Activated naive CD4-positive, alpha-beta T cell treated with anti-CD3 and anti-CD28 coated beads, Interleukin-2, amount 10 ng/mL, durations not matched to agents 7 days and 5 days (primary cell): ENCODE data around the gene QRSL1.

ENCODE experiments used
- CTCF ChIA-PET: fragments of 350-600 bp; sonication (Branson Sonifier 250); formaldehyde crosslinking; loops from one replicate; lab custom pipeline; 2021; ENCODE audit warnings: antibody characterized with exemption; lab: Charles Lee
- DNase-seq: peaks from one replicate; pipeline ENCODE4 v3.0.0-alpha.2; 2020
- H3K27ac Mint-ChIP-seq: one replicate; pipeline ENCODE4 v1.8.0; 2021; ENCODE audit warnings: mild to moderate bottlenecking, moderate library complexity, mixed read lengths
- H3K27me3 Mint-ChIP-seq: one replicate; pipeline ENCODE4 v1.8.0; 2021; ENCODE audit warnings: mild to moderate bottlenecking, mixed read lengths
- H3K36me3 Mint-ChIP-seq: one replicate; pipeline ENCODE4 v1.8.0; 2021; ENCODE audit warnings: mixed read lengths
- H3K4me1 Mint-ChIP-seq: one replicate; pipeline ENCODE4 v1.8.0; 2021; ENCODE audit warnings: mixed read lengths
- H3K4me3 Mint-ChIP-seq: one replicate; pipeline ENCODE4 v1.8.0; 2021; ENCODE audit warnings: mild to moderate bottlenecking, moderate library complexity, mixed read lengths
- H3K9me3 Mint-ChIP-seq: one replicate; pipeline ENCODE4 v1.8.0; 2021; ENCODE audit warnings: mixed read lengths

The QRSL1 gene

GRCh38 chr6:106704327-106704726 is 74.9 kb downstream of the QRSL1 start:
- no peaks in the 10 kb centered on the region for H3K36me3 Mint-ChIP-seq
- no peak for DNase-seq
- no peaks in the 10 kb centered on the region for H3K4me1 Mint-ChIP-seq
- H3K27ac Mint-ChIP-seq = no peak overlapping the region
- H3K27me3 Mint-ChIP-seq = peaks cover 31% of the 10 kb centered on the region
- CTCF ChIA-PET = no interaction called here
- H3K4me3 Mint-ChIP-seq = no peak overlapping the region
- H3K9me3 Mint-ChIP-seq = peaks cover 4% of the 10 kb centered on the region

- Mint-ChIP-seq H3K27ac (no peak overlapping the region), H3K36me3 (no peaks in the 10 kb centered on the region), H3K9me3 (peaks cover 4% of the 10 kb centered on the region), H3K4me1 (no peaks in the 10 kb centered on the region), H3K4me3 (no peak overlapping the region), H3K27me3 (peaks cover 25% of the 10 kb centered on the region)
- CTCF ChIA-PET = no interaction called here
- DNase-seq = no peak
Measured at GRCh38 chr6:106705156-106705555, 75.8 kb downstream of the QRSL1 start.

- Mint-ChIP-seq H3K36me3 (no peaks in the 10 kb centered on the region), H3K4me3 (no peak overlapping the region), H3K9me3 (no peaks in the 10 kb centered on the region), H3K4me1 (no peaks in the 10 kb centered on the region), H3K27ac (no peak overlapping the region), H3K27me3 (peaks cover 32% of the 10 kb centered on the region)
- CTCF ChIA-PET = no interaction called here
- no peak for DNase-seq
Measured at GRCh38 chr6:106710580-106710979, 81.2 kb downstream of the QRSL1 start.

GRCh38 chr6:106714281-106714680 is 84.9 kb downstream of the QRSL1 start:
- Mint-ChIP-seq H3K27me3 (peaks cover 36% of the 10 kb centered on the region), H3K4me3 (no peak overlapping the region), H3K36me3 (no peaks in the 10 kb centered on the region), H3K27ac (no peak overlapping the region), H3K9me3 (no peaks in the 10 kb centered on the region), H3K4me1 (no peaks in the 10 kb centered on the region)
- DNase-seq = no peak
- CTCF ChIA-PET = no interaction called here

- Mint-ChIP-seq H3K36me3 (no peaks in the 10 kb centered on the region), H3K4me1 (no peaks in the 10 kb centered on the region), H3K9me3 (no peaks in the 10 kb centered on the region), H3K27me3 (peaks cover 29% of the 10 kb centered on the region), H3K27ac (no peak overlapping the region), H3K4me3 (no peak overlapping the region)
- CTCF ChIA-PET = no interaction called here
- DNase-seq = no peak
Measured at GRCh38 chr6:106715922-106716321, 86.5 kb downstream of the QRSL1 start.

GRCh38 chr6:106716966-106717365 is 87.6 kb downstream of the QRSL1 start:
- Mint-ChIP-seq H3K4me3 (no peak overlapping the region), H3K27me3 (peaks cover 28% of the 10 kb centered on the region), H3K9me3 (no peaks in the 10 kb centered on the region), H3K27ac (no peak overlapping the region), H3K4me1 (no peaks in the 10 kb centered on the region), H3K36me3 (no peaks in the 10 kb centered on the region)
- no peak for DNase-seq
- CTCF ChIA-PET = no interaction called here
